H1 (cell line): ENCODE results near the gene ENO4. TPM values are rescaled to one million over a fixed set of nuclear protein-coding genes. Genes with fewer than 3 reads are reported as not detected.

Experiments
- CTCF ChIA-PET: fragments of 300-600 bp; sonication (Branson Sonifier 250); formaldehyde crosslinking; loops from one replicate; lab custom pipeline; 2021; ENCODE audit not compliant: partially characterized antibody; lab: Charles Lee
- POLR2A ChIA-PET: fragments of 300-600 bp; sonication (Branson Sonifier 250); formaldehyde crosslinking; loops from one replicate; lab custom pipeline; 2021; ENCODE audit warnings: inconsistent platforms; ENCODE audit not compliant: partially characterized antibody; lab: Charles Lee
- DNase-seq, 2 experiments: peaks; one replicate each; pipeline versions ENCODE4 v3.0.0 to v3.0.0-alpha.2; 2010 to 2022; ENCODE audit warnings: low spot score in 2 of 2, low read depth in 1 of 2, mixed read lengths in 1 of 2
- FAIRE-seq: peaks from 2 replicates; lab custom pipeline; 2011; peaks lifted over from hg19 to GRCh38; lab: Jason Lieb, UNC
- H2AFZ ChIP-seq: 2 replicates; pipeline ENCODE4 v1.8.1; 2012; ENCODE audit warnings: low read length, inconsistent platforms
- H2AK5ac ChIP-seq: 2 replicates; pipeline ENCODE4 v1.6.1; 2013; ENCODE audit warnings: low read depth, low read length
- H2BK120ac ChIP-seq: replicated peaks from 2 replicates; pipeline ENCODE3; 2013; ENCODE audit warnings: low read depth, low read length, inconsistent platforms
- H2BK12ac ChIP-seq: 2 replicates; pipeline ENCODE4 v1.6.1; 2013; ENCODE audit warnings: low read depth, low read length
- H2BK15ac ChIP-seq: 2 replicates; pipeline ENCODE4 v1.6.1; 2013; ENCODE audit warnings: low read length
- H2BK20ac ChIP-seq: 2 replicates; pipeline ENCODE4 v1.6.1; 2013; ENCODE audit warnings: low read length
- H2BK5ac ChIP-seq: 2 replicates; pipeline ENCODE4 v1.6.1; 2013; ENCODE audit warnings: low read depth, low read length
- H3K14ac ChIP-seq: 2 replicates; pipeline ENCODE4 v1.6.1; 2013; ENCODE audit warnings: inconsistent platforms; ENCODE audit not compliant: insufficient read length
- H3K18ac ChIP-seq: 2 replicates; pipeline ENCODE4 v1.6.1; 2013; ENCODE audit warnings: low read length; ENCODE audit errors: extremely low read depth
- H3K23ac ChIP-seq: 2 replicates; pipeline ENCODE4 v1.6.1; 2013; ENCODE audit warnings: inconsistent platforms; ENCODE audit not compliant: insufficient read length
- H3K23me2 ChIP-seq: 2 replicates; pipeline ENCODE4 v1.6.1; 2013; ENCODE audit warnings: low read depth, low read length
- H3K27ac ChIP-seq: 2 replicates; pipeline ENCODE4 v1.6.1; 2011; ENCODE audit warnings: low read depth, low read length, inconsistent platforms
- H3K27me3 ChIP-seq, 4 experiments: replicated peaks in 1 of 4; 1 replicate in 1 of 4; 2 replicates in 3 of 4; pipeline versions ENCODE4 v1.6.1 to v1.8.1; 2011 to 2013; ENCODE audit warnings: low read length in 3 of 4, mild to moderate bottlenecking in 3 of 4, inconsistent platforms in 2 of 4, mixed read lengths in 2 of 4, moderate library complexity in 1 of 4; ENCODE audit not compliant: control insufficient read depth in 3 of 4, insufficient read depth in 3 of 4; ENCODE audit errors: extremely low read depth in 1 of 4
- H3K36me3 ChIP-seq, 4 experiments: 2 replicates each; pipeline versions ENCODE4 v1.6.1 to v1.8.1; 2011 to 2013; ENCODE audit warnings: mild to moderate bottlenecking in 4 of 4, low read length in 3 of 4, moderate library complexity in 2 of 4, control low read depth in 1 of 4, inconsistent platforms in 1 of 4; ENCODE audit not compliant: insufficient read depth in 4 of 4, control insufficient read depth in 2 of 4
- H3K4ac ChIP-seq: replicated peaks from 2 replicates; pipeline ENCODE3; 2013; ENCODE audit warnings: low read length, low read depth, mixed read lengths, inconsistent platforms; ENCODE audit not compliant: insufficient read length
- H3K4me1 ChIP-seq, 4 experiments: replicated peaks in 1 of 4; 1 replicate in 1 of 4; 2 replicates in 3 of 4; pipeline versions ENCODE4 v1.6.1 to v1.8.1; 2011 to 2013; ENCODE audit warnings: low read length in 3 of 4, inconsistent platforms in 2 of 4, mixed read lengths in 1 of 4; ENCODE audit not compliant: insufficient read depth in 4 of 4, control insufficient read depth in 3 of 4
- H3K4me2 ChIP-seq, 2 experiments: 2 replicates each; pipeline versions ENCODE4 v1.6.1 to v1.8.1; 2011 to 2013; ENCODE audit warnings: low read depth in 2 of 2, low read length in 2 of 2, control low read depth in 1 of 2, inconsistent platforms in 1 of 2, mild to moderate bottlenecking in 1 of 2; ENCODE audit not compliant: insufficient read depth in 1 of 2
- H3K4me3 ChIP-seq, 4 experiments: fragments of 200-600, 300-600 bp in 1 of 4; sonication (generic), shearing (Covaris generic), sonication (Bioruptor Twin) in 1 of 4; 2 replicates each; pipeline versions ENCODE4 v1.5.1 to v1.8.1; 2011 to 2016; ENCODE audit warnings: low read length in 4 of 4, low read depth in 3 of 4, control low read depth in 2 of 4, inconsistent platforms in 2 of 4, mild to moderate bottlenecking in 2 of 4, mixed read lengths in 1 of 4, moderate library complexity in 1 of 4; ENCODE audit not compliant: insufficient read depth in 2 of 4; ENCODE audit errors: extremely low read depth in 1 of 4
- H3K56ac ChIP-seq: replicated peaks from 2 replicates; pipeline ENCODE3; 2013; ENCODE audit warnings: low read depth, mild to moderate bottlenecking, mixed read lengths, low read length, inconsistent platforms; ENCODE audit not compliant: insufficient read length
- H3K79me1 ChIP-seq: 2 replicates; pipeline ENCODE4 v1.6.1; 2013; ENCODE audit warnings: low read depth, low read length, control low read depth
- H3K79me2 ChIP-seq, 2 experiments: 2 replicates each; pipeline versions ENCODE4 v1.6.1 to v1.8.1; 2012 to 2013; ENCODE audit warnings: low read length in 2 of 2, mild to moderate bottlenecking in 2 of 2, inconsistent platforms in 1 of 2; ENCODE audit not compliant: insufficient read depth in 2 of 2, control insufficient read depth in 1 of 2
- H3K9ac ChIP-seq, 4 experiments: replicated peaks in 1 of 4; 1 replicate in 1 of 4; 2 replicates in 3 of 4; pipeline versions ENCODE4 v1.6.1 to v1.8.1; 2011 to 2013; ENCODE audit warnings: low read depth in 3 of 4, low read length in 3 of 4, control low read depth in 2 of 4, mild to moderate bottlenecking in 2 of 4, moderate library complexity in 2 of 4, inconsistent platforms in 1 of 4; ENCODE audit errors: extremely low read depth in 1 of 4
- H3K9me3 ChIP-seq, 2 experiments: 2 replicates each; pipeline versions ENCODE4 v1.6.1 to v1.8.1; 2012 to 2013; ENCODE audit warnings: mild to moderate bottlenecking in 2 of 2, moderate library complexity in 2 of 2, control low read depth in 1 of 2, inconsistent platforms in 1 of 2, low read depth in 1 of 2, low read length in 1 of 2, mixed read lengths in 1 of 2; ENCODE audit not compliant: insufficient read depth in 2 of 2
- H4K20me1 ChIP-seq, 2 experiments: replicated peaks in 1 of 2; 2 replicates each; pipeline versions ENCODE3 to v1.8.1; 2011 to 2013; ENCODE audit warnings: inconsistent platforms in 2 of 2, low read length in 2 of 2, mild to moderate bottlenecking in 1 of 2; ENCODE audit not compliant: insufficient read depth in 2 of 2, control insufficient read depth in 1 of 2
- H4K5ac ChIP-seq: 2 replicates; pipeline ENCODE4 v1.6.1; 2013; ENCODE audit warnings: low read length, low read depth, mixed read lengths, inconsistent platforms; ENCODE audit not compliant: insufficient read length
- H4K8ac ChIP-seq: 2 replicates; pipeline ENCODE4 v1.8.0; 2013; ENCODE audit warnings: mild to moderate bottlenecking, moderate library complexity, low read length, inconsistent platforms; ENCODE audit not compliant: insufficient read depth; ENCODE audit errors: extremely low read depth
- H4K91ac ChIP-seq: replicated peaks from 2 replicates; pipeline ENCODE3; 2013; ENCODE audit warnings: low read length, mixed read lengths, inconsistent platforms; ENCODE audit not compliant: insufficient read length
- SUZ12 ChIP-seq: fragments of 200-600 bp; sonication (generic); IDR thresholded peaks from 2 replicates; pipeline ENCODE4 v1.6.1; 2012; ENCODE audit warnings: mild to moderate bottlenecking, inconsistent platforms, low read length, moderate library complexity, mixed read lengths
- TAF1 ChIP-seq: IDR thresholded peaks from 2 replicates; pipeline ENCODE4 v1.6.1; 2011; ENCODE audit warnings: mild to moderate bottlenecking, low read depth, low read length
- WGBS, 2 experiments: shearing (Covaris generic) in 1 of 2; methylation state at CpG; one replicate each; pipeline versions ENCODE4 v1.1.6 to v1.1.7; 2013 to 2015; ENCODE audit warnings: low lambda C conversion rate in 2 of 2, mixed read lengths in 2 of 2, inconsistent platforms in 1 of 2, low coverage in 1 of 2, missing lambda C conversion rate in 1 of 2; ENCODE audit not compliant: insufficient replicate concordance in 2 of 2, insufficient coverage in 1 of 2, insufficient read length in 1 of 2; ENCODE audit errors: extremely low coverage in 1 of 2, missing lambda C conversion rate in 1 of 2; 5-methylcytosine and 5-hydroxymethylcytosine counted together
- polyA plus RNA-seq, 7 experiments: library from polyadenylated mRNA; depleted of rRNA in 3 of 7; stranded (reverse) in 5 of 7; unstranded in 2 of 7; fragments of >200 nt in 5 of 7; fragments of 200-250 nt in 2 of 7; gene quantifications; 1 replicate in 5 of 7; 2 replicates in 1 of 7; 4 replicates in 1 of 7; pipeline versions ENCODE4 v1.2.1 to v1.2.3, GENCODE V29; 2011 to 2013; ENCODE audit warnings: missing spikeins in 2 of 7, mixed read lengths in 2 of 7
- total RNA-seq: library from RNA; stranded (reverse); fragmentation: NEBNext Ultra II Directional; extraction: Animal tissue kit (Norgen Biotek cat#: 25700); gene quantifications from 2 replicates; pipeline ENCODE4 v1.2.1, GENCODE V29; 2021

Gene ENO4
- total and polyA plus RNA-seq, 2 of the 8 experiments (the other 6 are each of a cell fraction or from before 2014, with no cell fraction given): 0.77 TPM; not detected in 1

DNA sequence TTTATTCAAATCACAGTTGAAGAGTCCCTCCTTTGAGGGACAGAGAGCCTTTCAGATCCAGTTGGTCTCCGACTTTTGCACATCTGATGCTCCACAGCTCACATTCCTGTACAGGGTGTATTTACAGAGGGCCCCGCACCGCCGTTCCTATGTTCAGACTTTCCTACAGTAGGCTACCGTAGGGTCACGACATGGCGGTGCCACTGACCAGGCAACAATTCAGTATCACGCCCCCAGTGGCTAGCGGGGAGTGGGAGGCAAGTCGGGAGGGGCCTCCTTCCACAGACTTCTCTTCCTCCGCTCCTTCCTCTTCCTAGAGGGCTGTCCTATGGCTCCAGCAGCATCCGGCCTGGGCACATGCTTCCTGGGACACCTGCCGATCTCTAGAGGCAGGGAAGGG lies 40.6 kb upstream of the ENO4 start:
- Histone ChIP-seq H4K5ac (no peak overlapping the region), H2BK5ac (no peak overlapping the region; the same call in 1 of the 2 replicates), H3K9ac (no peak overlapping the region), H3K27me3 (0 out of 7 replicates have a peak, but pooled peaks cover 0 to 4% (median 0%) of the 10 kb centered on the region in 4 experiments), H2BK15ac (no peak overlapping the region), H3K36me3 (no peaks in the 10 kb centered on the region), H3K4me1 (peaks cover 0 to 2% (median 0%) of the 10 kb centered on the region in 4 experiments; a peak in 2 of 7 replicates), H2BK12ac (no peak overlapping the region), H4K8ac (no peak overlapping the region), H2AK5ac (peak overlapping the region; percentile 15; the same call in 1 of the 2 replicates), H3K4me2 (no peak overlapping the region), H2BK20ac (no peak overlapping the region), H4K20me1 (no peaks in the 10 kb centered on the region), H3K79me1 (no peaks in the 10 kb centered on the region), H2AFZ (no peak overlapping the region), H3K9me3 (no peaks in the 10 kb centered on the region), H4K91ac (no peak overlapping the region), H3K18ac (no peak overlapping the region), H3K79me2 (no peaks in the 10 kb centered on the region), H3K56ac (no peak overlapping the region), H3K23ac (no peak overlapping the region), H3K27ac (no peak overlapping the region), H2BK120ac (no peak overlapping the region), H3K4ac (no peak overlapping the region), H3K14ac (no peak overlapping the region), H3K23me2 (no peaks in the 10 kb centered on the region), H3K4me3 (no peak overlapping the region)
- 91% methylated on average over 12 of the region's 13 CpGs; no CpG with 5 or more reads in 1 of the 2 experiments for WGBS, 2 experiments
- FAIRE-seq (no peak), DNase-seq (no peak)
- ChIA-PET CTCF (interaction anchor here (0.8 to 28.3 kb wide), 22 partner anchors 8 to 392 kb away, joined by 3 to 531 read pairs (median 7); partner anchors contain the start of genes ENO4 and SHTN1), POLR2A (interaction anchor here (1.3 kb wide), 2 partner anchors 32 to 41 kb away, joined by 3 to 4 read pairs; partner anchors contain the start of gene ENO4)
- TF ChIP-seq SUZ12 (no peak), TAF1 (no peak)
